HG03066 (cell line): ENCODE results near the gene DUSP5.
"Not testable (repeated sequence)": the region's sequence is repeated elsewhere in the genome, so short reads cannot be mapped to it uniquely, and the experiment has no call there.

Source experiments
- ATAC-seq: cut with Tn5 transposase; IDR thresholded peaks from one replicate; pipeline ENCODE4 v1.9.1; 2021; ENCODE audit warnings: low read depth; ENCODE audit not compliant: unreplicated experiment

Gene DUSP5

GRCh38 chr10:110497438-110498086 lies at the start of gene DUSP5:
Gene DUSP5 (plus strand): TSS chr10:110497907. CDS start chr10:110498122, 215 bp downstream.
- ATAC-seq: peak; percentile 54

- no peak for ATAC-seq
Measured at GRCh38 chr10:110448682-110449418, 48.9 kb upstream of the DUSP5 start.

- ATAC-seq: no peak
Measured at GRCh38 chr10:110455446-110455845, 42.3 kb upstream of the DUSP5 start.

GRCh38 chr10:110456046-110456445 lies 41.7 kb upstream of the DUSP5 start:
- no peak for ATAC-seq

- ATAC-seq: no peak
Measured at GRCh38 chr10:110456523-110457091, 41.1 kb upstream of the DUSP5 start.

- no peak for ATAC-seq
Measured at GRCh38 chr10:110457851-110458250, 39.9 kb upstream of the DUSP5 start.

- ATAC-seq: no peak
Measured at GRCh38 chr10:110458266-110458920, 39.3 kb upstream of the DUSP5 start.

GRCh38 chr10:110459600-110459999 lies 38.1 kb upstream of the DUSP5 start:
- no peak for ATAC-seq

- no peak for ATAC-seq
Measured at GRCh38 chr10:110460111-110460809, 37.4 kb upstream of the DUSP5 start.

GRCh38 chr10:110461088-110461487 lies 36.6 kb upstream of the DUSP5 start:
- no peak for ATAC-seq

GRCh38 chr10:110461530-110461929 lies 36.2 kb upstream of the DUSP5 start:
- ATAC-seq: no peak

- ATAC-seq: no peak
Measured at GRCh38 chr10:110462166-110463095, 35.3 kb upstream of the DUSP5 start.

- not testable (repeated sequence) for ATAC-seq
Measured at GRCh38 chr10:110468258-110468657, 29.4 kb upstream of the DUSP5 start.

GRCh38 chr10:110470541-110470940 lies 27.2 kb upstream of the DUSP5 start:
- ATAC-seq: not testable (repeated sequence)

- no peak for ATAC-seq
Measured at GRCh38 chr10:110471566-110472139, 26.1 kb upstream of the DUSP5 start.

GRCh38 chr10:110474017-110474416 lies 23.7 kb upstream of the DUSP5 start:
- ATAC-seq: no peak

- ATAC-seq: no peak
Measured at GRCh38 chr10:110474826-110475225, 22.9 kb upstream of the DUSP5 start.

- ATAC-seq: no peak
Measured at GRCh38 chr10:110475722-110476515, 21.8 kb upstream of the DUSP5 start.
